DND-41 (cell line): ENCODE measurements around the gene ISX.

Experiments used
- CTCF ChIP-seq: IDR thresholded peaks from 2 replicates; pipeline ENCODE4 v1.5.1; 2012; ENCODE audit warnings: borderline replicate concordance, low read length, moderate library complexity, mild to moderate bottlenecking; ENCODE audit not compliant: poor library complexity, severe bottlenecking; ENCODE audit errors: extremely low read depth
- EZH2 ChIP-seq: IDR thresholded peaks from 3 replicates; pipeline ENCODE4 v1.6.1; 2012; ENCODE audit warnings: borderline replicate concordance, low read depth, mild to moderate bottlenecking, moderate library complexity, low read length, inconsistent platforms; ENCODE audit not compliant: severe bottlenecking

- no peak for TF ChIP-seq CTCF
- no peak for TF ChIP-seq EZH2
Measured at GRCh38 chr22:35043934-35044319, 22.0 kb upstream of the ISX start.
